MG63 (cell line): ENCODE measurements around the gene ARMC10. TPM values are rescaled to one million over a fixed set of nuclear protein-coding genes. Genes with fewer than 3 reads are reported as not detected.
A peak's percentile ranks its signal among the peaks of the same experiment; 100 is the strongest.
"Not testable (repeated sequence)": the region's sequence is repeated elsewhere in the genome, so short reads cannot be mapped to it uniquely, and the experiment has no call there.

ENCODE experiments used
- DNase-seq: peaks from one replicate; pipeline ENCODE4 v3.0.0-alpha.2; 2020
- H3K27me3 ChIP-seq: fragments of 250-450 bp; sonication (Bioruptor Pico); 2 replicates; pipeline ENCODE4 v1.5.1; 2020; ENCODE audit warnings: mild to moderate bottlenecking, moderate library complexity
- H3K36me3 ChIP-seq: fragments of 250-450 bp; sonication (Bioruptor Pico); 2 replicates; pipeline ENCODE4 v1.5.1; 2020; ENCODE audit warnings: mild to moderate bottlenecking, moderate library complexity
- H3K4me3 ChIP-seq: fragments of 250-450 bp; sonication (Bioruptor Pico); 2 replicates; pipeline ENCODE4 v1.5.1; 2020; ENCODE audit warnings: mild to moderate bottlenecking, moderate library complexity
- H3K9me3 ChIP-seq: fragments of 250-450 bp; sonication (Bioruptor Pico); 2 replicates; pipeline ENCODE4 v1.5.1; 2020; ENCODE audit warnings: mild to moderate bottlenecking, moderate library complexity
- total RNA-seq: library from RNA; depleted of rRNA; stranded (reverse); fragments of >200 nt; shearing (Covaris generic); gene quantifications from 2 replicates; pipeline ENCODE4 v1.2.3, GENCODE V29; 2014; ENCODE audit warnings: low replicate concordance

ARMC10 gene
- total RNA-seq, 1 experiment from 2014 or later = 32.3 TPM

- DNase-seq = no peak
- no peaks in the 10 kb centered on the region for H3K36me3 ChIP-seq
- no peaks in the 10 kb centered on the region for H3K27me3 ChIP-seq
- no peaks in the 10 kb centered on the region for H3K9me3 ChIP-seq
- peak overlapping the region; percentile 90 for H3K4me3 ChIP-seq
These were observed 886 bp upstream of the ARMC10 start for GRCh38 chr7:103073989-103074518.

- Histone ChIP-seq H3K36me3 (no peaks in the 10 kb centered on the region), H3K4me3 (peak overlapping the region; percentile 90), H3K9me3 (no peaks in the 10 kb centered on the region), H3K27me3 (no peaks in the 10 kb centered on the region)
- peak; percentile 56 for DNase-seq
These were observed 488 bp downstream of the ARMC10 start for GRCh38 chr7:103075337-103075918.

GRCh38 chr7:103076764-103077163 is 1.8 kb downstream of the ARMC10 start:
- Histone ChIP-seq H3K4me3 (no peak overlapping the region), H3K36me3 (no peaks in the 10 kb centered on the region), H3K27me3 (no peaks in the 10 kb centered on the region), H3K9me3 (no peaks in the 10 kb centered on the region)
- DNase-seq = no peak

GRCh38 chr7:103077318-103077717 is 2.4 kb downstream of the ARMC10 start:
- Histone ChIP-seq H3K9me3 (no peaks in the 10 kb centered on the region), H3K27me3 (no peaks in the 10 kb centered on the region), H3K4me3 (no peak overlapping the region), H3K36me3 (no peaks in the 10 kb centered on the region)
- no peak for DNase-seq

GRCh38 chr7:103078226-103078625 is 3.3 kb downstream of the ARMC10 start:
- not testable (repeated sequence) for H3K27me3 ChIP-seq, DNase-seq, H3K36me3 ChIP-seq, H3K9me3 ChIP-seq, H3K4me3 ChIP-seq

- peaks cover 5% of the 10 kb centered on the region; the same call in 1 of the 2 replicates for H3K36me3 ChIP-seq
- no peak overlapping the region for H3K4me3 ChIP-seq
- no peaks in the 10 kb centered on the region for H3K27me3 ChIP-seq
- no peaks in the 10 kb centered on the region for H3K9me3 ChIP-seq
- DNase-seq = no peak
These were observed 4.9 kb downstream of the ARMC10 start for GRCh38 chr7:103079836-103080235.

GRCh38 chr7:103080923-103081322 is 6.0 kb downstream of the ARMC10 start:
- Histone ChIP-seq H3K4me3 (no peak overlapping the region), H3K27me3 (no peaks in the 10 kb centered on the region), H3K36me3 (peaks cover 5% of the 10 kb centered on the region), H3K9me3 (no peaks in the 10 kb centered on the region)
- no peak for DNase-seq

- Histone ChIP-seq H3K9me3 (no peaks in the 10 kb centered on the region), H3K36me3 (peaks cover 5% of the 10 kb centered on the region), H3K27me3 (no peaks in the 10 kb centered on the region), H3K4me3 (no peak overlapping the region)
- no peak for DNase-seq
These were observed 7.6 kb downstream of the ARMC10 start for GRCh38 chr7:103082497-103082896.

GRCh38 chr7:103083210-103083609 is 8.3 kb downstream of the ARMC10 start:
- no peaks in the 10 kb centered on the region for H3K9me3 ChIP-seq
- H3K36me3 ChIP-seq = peaks cover 5% of the 10 kb centered on the region

GRCh38 chr7:103092321-103092720 is 17.4 kb downstream of the ARMC10 start:
- not testable (repeated sequence) for H3K27me3 ChIP-seq, DNase-seq, H3K9me3 ChIP-seq, H3K4me3 ChIP-seq
- H3K36me3 ChIP-seq = peaks cover 14% of the 10 kb centered on the region

More at GRCh38 chr7:103083210-103083609, 8.3 kb downstream of the ARMC10 start:
- Histone ChIP-seq H3K4me3 (no peak overlapping the region), H3K27me3 (no peaks in the 10 kb centered on the region)
- no peak for DNase-seq

GRCh38 chr7:103093429-103093828 is 18.5 kb downstream of the ARMC10 start:
- Histone ChIP-seq H3K36me3 (peaks cover 14% of the 10 kb centered on the region), H3K4me3 (no peak overlapping the region), H3K9me3 (no peaks in the 10 kb centered on the region), H3K27me3 (no peaks in the 10 kb centered on the region)
- no peak for DNase-seq

- peaks cover 14% of the 10 kb centered on the region for H3K36me3 ChIP-seq
- no peak overlapping the region for H3K4me3 ChIP-seq
- no peaks in the 10 kb centered on the region for H3K9me3 ChIP-seq
- no peak for DNase-seq
- no peaks in the 10 kb centered on the region for H3K27me3 ChIP-seq
These were observed 19.2 kb downstream of the ARMC10 start for GRCh38 chr7:103094102-103094501.

GRCh38 chr7:103095558-103095957 is 20.6 kb downstream of the ARMC10 start:
- H3K4me3 ChIP-seq, DNase-seq, H3K27me3 ChIP-seq, H3K9me3 ChIP-seq: not testable (repeated sequence)
- peaks cover 17% of the 10 kb centered on the region for H3K36me3 ChIP-seq

GRCh38 chr7:103097041-103097440 is 22.1 kb downstream of the ARMC10 start:
- DNase-seq = no peak
- no peak overlapping the region for H3K4me3 ChIP-seq
- H3K36me3 ChIP-seq = peaks cover 17% of the 10 kb centered on the region
- no peaks in the 10 kb centered on the region for H3K27me3 ChIP-seq
- no peaks in the 10 kb centered on the region for H3K9me3 ChIP-seq

GRCh38 chr7:103100348-103100747 is 25.4 kb downstream of the ARMC10 start:
- H3K27me3 ChIP-seq = no peaks in the 10 kb centered on the region
- DNase-seq = no peak
- H3K36me3 ChIP-seq = peaks cover 6% of the 10 kb centered on the region
- no peaks in the 10 kb centered on the region for H3K9me3 ChIP-seq
- no peak overlapping the region for H3K4me3 ChIP-seq

GRCh38 chr7:103101543-103101942 is 26.6 kb downstream of the ARMC10 start:
- no peak for DNase-seq
- Histone ChIP-seq H3K9me3 (no peaks in the 10 kb centered on the region), H3K27me3 (no peaks in the 10 kb centered on the region), H3K36me3 (peaks cover 3% of the 10 kb centered on the region), H3K4me3 (no peak overlapping the region)

GRCh38 chr7:103106005-103106702 is 31.2 kb downstream of the ARMC10 start:
- no peak for DNase-seq
- Histone ChIP-seq H3K4me3 (no peak overlapping the region), H3K9me3 (no peaks in the 10 kb centered on the region), H3K27me3 (no peaks in the 10 kb centered on the region), H3K36me3 (no peaks in the 10 kb centered on the region; the same call in 1 of the 2 replicates)

GRCh38 chr7:103106703-103107070 is 31.7 kb downstream of the ARMC10 start:
- not testable (repeated sequence) for H3K27me3 ChIP-seq, H3K36me3 ChIP-seq, DNase-seq, H3K9me3 ChIP-seq, H3K4me3 ChIP-seq
